Uterus (tissue), 2 donors: ENCODE data around the gene CAPN9.

ENCODE experiments used
- POLR2A ChIP-seq, 2 donors: fragments of 450-650 bp; IDR thresholded peaks; one replicate each; pipeline ENCODE4 v1.6.1; 2016; ENCODE audit warnings: antibody characterized with exemption in 2 of 2, mild to moderate bottlenecking in 1 of 2, moderate library complexity in 1 of 2
- TF ChIP-seq, protein P1 (sequence below), 4 experiments: fragments of 200-600 bp in 2 of 4; fragments of 450-650 bp in 2 of 4; sonication (generic) in 2 of 4; IDR thresholded peaks; one replicate each; pipeline ENCODE4 v1.5.1; 2016 to 2019; ENCODE audit warnings: antibody characterized with exemption in 4 of 4, mild to moderate bottlenecking in 2 of 4, moderate library complexity in 1 of 4

DNA sequence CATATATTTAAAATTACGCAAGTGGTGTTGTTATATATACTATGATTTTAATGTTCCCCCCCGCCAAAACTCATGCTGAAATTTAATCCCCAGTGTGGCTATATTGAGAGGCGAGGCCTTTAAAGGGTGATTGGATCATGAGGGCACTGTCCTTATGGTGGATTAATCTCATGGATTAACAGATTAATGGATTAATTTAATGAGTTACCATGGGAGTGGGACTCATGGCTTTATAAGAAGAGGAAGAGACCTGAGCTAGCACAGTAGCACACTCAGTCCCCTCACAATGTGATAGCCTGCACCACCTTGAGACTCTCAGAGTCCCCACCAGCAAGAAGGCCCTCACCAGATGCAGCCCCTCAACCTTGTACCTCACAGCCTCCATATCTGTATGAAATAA, 86.3 kb downstream of the CAPN9 start:
- TF ChIP-seq, protein P1, sequence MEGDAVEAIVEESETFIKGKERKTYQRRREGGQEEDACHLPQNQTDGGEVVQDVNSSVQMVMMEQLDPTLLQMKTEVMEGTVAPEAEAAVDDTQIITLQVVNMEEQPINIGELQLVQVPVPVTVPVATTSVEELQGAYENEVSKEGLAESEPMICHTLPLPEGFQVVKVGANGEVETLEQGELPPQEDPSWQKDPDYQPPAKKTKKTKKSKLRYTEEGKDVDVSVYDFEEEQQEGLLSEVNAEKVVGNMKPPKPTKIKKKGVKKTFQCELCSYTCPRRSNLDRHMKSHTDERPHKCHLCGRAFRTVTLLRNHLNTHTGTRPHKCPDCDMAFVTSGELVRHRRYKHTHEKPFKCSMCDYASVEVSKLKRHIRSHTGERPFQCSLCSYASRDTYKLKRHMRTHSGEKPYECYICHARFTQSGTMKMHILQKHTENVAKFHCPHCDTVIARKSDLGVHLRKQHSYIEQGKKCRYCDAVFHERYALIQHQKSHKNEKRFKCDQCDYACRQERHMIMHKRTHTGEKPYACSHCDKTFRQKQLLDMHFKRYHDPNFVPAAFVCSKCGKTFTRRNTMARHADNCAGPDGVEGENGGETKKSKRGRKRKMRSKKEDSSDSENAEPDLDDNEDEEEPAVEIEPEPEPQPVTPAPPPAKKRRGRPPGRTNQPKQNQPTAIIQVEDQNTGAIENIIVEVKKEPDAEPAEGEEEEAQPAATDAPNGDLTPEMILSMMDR (IDR thresholded peaks at IDR 0.05) = no peak
- TF ChIP-seq POLR2A (IDR thresholded peaks at IDR 0.05) = no peak
